Kidney epithelial cell (primary cell): ENCODE results near the gene ACTN1. TPM values are rescaled to one million over a fixed set of nuclear protein-coding genes. Genes with fewer than 3 reads are reported as not detected.

Experiments used
- DNase-seq: peaks from one replicate; pipeline ENCODE4 v3.0.0-alpha.2; 2010; ENCODE audit warnings: low read depth
- H3K27me3 ChIP-seq: 2 replicates; pipeline ENCODE4 v1.6.0; 2011; ENCODE audit warnings: low read length; ENCODE audit not compliant: control insufficient read depth, insufficient read depth
- H3K36me3 ChIP-seq: 2 replicates; pipeline ENCODE4 v1.5.1; 2011; ENCODE audit warnings: low read length; ENCODE audit not compliant: control insufficient read depth, insufficient read depth
- H3K4me3 ChIP-seq: 2 replicates; pipeline ENCODE4 v1.5.1; 2011; ENCODE audit warnings: low read depth, mild to moderate bottlenecking, control low read depth, low read length
- CTCF ChIP-seq: IDR thresholded peaks from 2 replicates; pipeline ENCODE4 v1.5.1; 2011; ENCODE audit warnings: mild to moderate bottlenecking, moderate library complexity, low read length, control low read depth, inconsistent platforms; ENCODE audit not compliant: insufficient read depth, poor library complexity, severe bottlenecking
- total RNA-seq: library from RNA; depleted of rRNA; stranded (reverse); fragments of >200 nt; gene quantifications from 2 replicates; pipeline ENCODE4 v1.2.3, GENCODE V29; 2015

The ACTN1 gene
- total RNA-seq, 1 donor from 2014 or later = 627 TPM

DNA sequence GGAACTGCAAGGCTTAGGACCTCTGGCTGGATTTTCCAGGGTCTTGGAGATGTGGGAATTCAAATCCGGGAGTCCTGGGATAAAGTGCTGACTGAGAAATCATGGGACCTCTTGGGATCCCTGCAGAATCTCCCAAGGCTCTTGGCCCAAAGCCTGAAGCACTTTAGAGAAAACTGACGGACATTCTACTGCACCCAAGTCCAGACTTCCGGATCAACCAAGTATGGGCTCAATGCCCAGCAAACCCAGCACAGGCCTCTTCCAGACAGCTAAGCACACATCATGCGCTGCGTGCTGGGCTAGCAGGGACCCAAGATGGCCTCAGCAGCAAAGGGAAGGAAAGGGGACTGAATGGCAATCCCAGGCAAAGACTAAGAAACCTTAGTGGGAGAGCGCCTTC lies 85.0 kb downstream of the ACTN1 start:
- no peak for TF ChIP-seq CTCF
- peaks cover 15% of the 10 kb centered on the region for H3K36me3 ChIP-seq

GRCh38 chr14:68893566-68893965 lies 85.5 kb downstream of the ACTN1 start:
- no peaks in the 10 kb centered on the region for H3K27me3 ChIP-seq
- peaks cover 15% of the 10 kb centered on the region for H3K36me3 ChIP-seq
- no peak for TF ChIP-seq CTCF
- no peak for DNase-seq
- H3K4me3 ChIP-seq = no peak overlapping the region

More for the DNA sequence above, 85.0 kb downstream of the ACTN1 start:
- no peak for DNase-seq
- no peaks in the 10 kb centered on the region for H3K27me3 ChIP-seq
- no peak overlapping the region for H3K4me3 ChIP-seq

- TF ChIP-seq CTCF = no peak
- no peaks in the 10 kb centered on the region for H3K27me3 ChIP-seq
- no peak overlapping the region for H3K4me3 ChIP-seq
- peaks cover 15% of the 10 kb centered on the region for H3K36me3 ChIP-seq
- DNase-seq = no peak
Observed at GRCh38 chr14:68892961-68893360, 86.1 kb downstream of the ACTN1 start.

DNA sequence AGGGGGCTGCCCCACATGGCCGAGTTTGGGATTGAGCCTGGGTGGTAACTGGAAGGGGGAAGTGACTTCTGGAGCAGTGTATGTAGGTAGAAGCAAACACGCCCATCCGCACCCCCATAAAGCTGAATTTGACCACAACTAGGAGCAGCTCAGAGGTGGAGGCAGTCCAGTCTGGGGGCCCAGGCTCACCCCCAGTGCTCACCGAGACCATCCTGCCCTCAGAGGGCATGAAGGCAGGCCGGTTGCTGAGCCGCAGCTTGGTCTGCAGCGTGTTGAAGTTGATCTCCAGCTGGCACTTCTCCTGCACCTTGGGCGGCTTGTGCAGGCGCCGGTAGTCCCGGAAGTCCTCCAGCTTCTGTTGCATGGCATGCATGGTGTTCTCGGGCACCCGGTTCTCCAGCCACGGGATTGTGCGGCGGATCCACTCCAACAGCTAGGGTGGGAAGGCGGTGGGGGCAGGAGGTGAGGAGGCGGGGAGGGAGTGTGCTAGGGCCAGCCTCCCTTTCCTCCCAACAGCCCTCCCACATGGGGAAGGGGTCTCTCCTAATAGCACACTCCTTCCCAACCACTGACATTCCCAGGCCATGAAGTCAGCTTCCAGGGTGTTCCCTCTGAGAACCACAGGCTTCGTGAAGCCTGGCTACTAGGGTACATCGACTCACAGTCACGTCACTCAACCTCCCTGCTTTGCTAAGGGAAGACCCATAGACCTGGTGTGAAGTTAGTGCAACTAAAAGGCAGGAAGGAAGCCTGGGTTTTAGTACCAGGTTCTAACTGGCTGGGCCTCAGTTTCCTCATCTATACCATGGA lies 87.0 kb downstream of the ACTN1 start:
- Histone ChIP-seq H3K27me3 (no peaks in the 10 kb centered on the region), H3K4me3 (no peak overlapping the region), H3K36me3 (peaks cover 16% of the 10 kb centered on the region)
- DNase-seq = no peak
- no peak for TF ChIP-seq CTCF

GRCh38 chr14:68890173-68890931 lies 88.8 kb downstream of the ACTN1 start:
- H3K27me3 ChIP-seq = no peaks in the 10 kb centered on the region
- H3K36me3 ChIP-seq = peaks cover 16% of the 10 kb centered on the region
- DNase-seq = no peak
- TF ChIP-seq CTCF = no peak
- no peak overlapping the region for H3K4me3 ChIP-seq
